IMR-90 (cell line): Measurements from ENCODE around the gene CERS6. TPM values are rescaled to one million over a fixed set of nuclear protein-coding genes. Genes with fewer than 3 reads are reported as not detected.
"Not testable (repeated sequence)": the region's sequence is repeated elsewhere in the genome, so short reads cannot be mapped to it uniquely, and the experiment has no call there.

ENCODE experiments used
- ATAC-seq: fragments of 200-7000 bp; cut with Tn5 transposase; 2 replicates; pipeline ENCODE4 v1.9.1; 2020; ENCODE audit warnings: low read depth, mild to moderate bottlenecking, moderate library complexity
- BruUV-seq: library from RNA; stranded (reverse); fragments of 400-500 nt; replicated peaks from 2 replicates; lab custom pipeline; 2021; lab: Mats Ljungman, UMichigan
- CTCF ChIA-PET: fragments of 300-600 bp; formaldehyde crosslinking; extraction: SDS; loops from one replicate; lab custom pipeline; 2021; ENCODE audit warnings: antibody characterized with exemption; lab: Yijun Ruan, JAX
- POLR2A ChIA-PET: fragments of 300-600 bp; sonication (Branson Sonifier 250); formaldehyde crosslinking; loops from one replicate; lab custom pipeline; 2022; ENCODE audit warnings: antibody characterized with exemption; ENCODE audit not compliant: unreplicated experiment; lab: Charles Lee
- DNase-seq: peaks from one replicate; pipeline ENCODE4 v3.0.0; 2013
- H2AFZ ChIP-seq: replicated peaks from 2 replicates; pipeline ENCODE3; 2013; ENCODE audit warnings: low read length, mild to moderate bottlenecking; ENCODE audit not compliant: poor library complexity
- H2AK5ac ChIP-seq: 2 replicates; pipeline ENCODE4 v1.6.1; 2013; ENCODE audit warnings: low read depth, low read length, inconsistent platforms
- H2AK9ac ChIP-seq: replicated peaks from 2 replicates; pipeline ENCODE3; 2013; ENCODE audit warnings: mild to moderate bottlenecking, low read depth, low read length, moderate library complexity; ENCODE audit not compliant: poor library complexity
- H2BK120ac ChIP-seq: 2 replicates; pipeline ENCODE4 v1.6.1; 2013; ENCODE audit warnings: low read depth, low read length, inconsistent platforms
- H2BK15ac ChIP-seq: 3 replicates; pipeline ENCODE4 v1.6.1; 2013; ENCODE audit warnings: low read depth, low read length, inconsistent platforms
- H2BK20ac ChIP-seq: 2 replicates; pipeline ENCODE4 v1.6.1; 2013; ENCODE audit warnings: low read depth, mild to moderate bottlenecking, inconsistent platforms, low read length, moderate library complexity
- H2BK5ac ChIP-seq: 2 replicates; pipeline ENCODE4 v1.6.1; 2013; ENCODE audit warnings: mild to moderate bottlenecking, low read depth, low read length, inconsistent platforms; ENCODE audit not compliant: poor library complexity, severe bottlenecking
- H3K14ac ChIP-seq: replicated peaks from 2 replicates; pipeline ENCODE4 v1.6.1; 2013; ENCODE audit warnings: low read depth, low read length, inconsistent platforms
- H3K18ac ChIP-seq: 2 replicates; pipeline ENCODE4 v1.6.1; 2013; ENCODE audit warnings: low read depth, low read length, control low read depth
- H3K23ac ChIP-seq: 2 replicates; pipeline ENCODE4 v1.6.1; 2013; ENCODE audit warnings: low read depth, low read length, inconsistent platforms
- H3K27ac ChIP-seq: 2 replicates; pipeline ENCODE4 v1.5.1; 2013; ENCODE audit warnings: mild to moderate bottlenecking, control low read depth, low read length; ENCODE audit not compliant: insufficient read depth
- H3K27me3 ChIP-seq: 2 replicates; pipeline ENCODE4 v1.6.1; 2013; ENCODE audit warnings: low read length; ENCODE audit not compliant: control insufficient read depth, insufficient read depth
- H3K36me3 ChIP-seq: 2 replicates; pipeline ENCODE4 v1.6.1; 2013; ENCODE audit warnings: low read length, mixed read lengths; ENCODE audit not compliant: control insufficient read depth, insufficient read depth
- H3K4ac ChIP-seq: 2 replicates; pipeline ENCODE4 v1.6.1; 2013; ENCODE audit warnings: low read depth, low read length, inconsistent platforms
- H3K4me1 ChIP-seq: 2 replicates; pipeline ENCODE4 v1.6.1; 2013; ENCODE audit warnings: low read length, mixed read lengths; ENCODE audit not compliant: control insufficient read depth, insufficient read depth
- H3K4me2 ChIP-seq: 2 replicates; pipeline ENCODE4 v1.6.1; 2013; ENCODE audit warnings: low read depth, mild to moderate bottlenecking, control low read depth, low read length, moderate library complexity
- H3K4me3 ChIP-seq: 2 replicates; pipeline ENCODE4 v1.5.1; 2013; ENCODE audit warnings: low read depth, mild to moderate bottlenecking, control low read depth, low read length, moderate library complexity; ENCODE audit not compliant: insufficient read depth
- H3K56ac ChIP-seq: 2 replicates; pipeline ENCODE4 v1.6.1; 2013; ENCODE audit warnings: low read length, inconsistent platforms; ENCODE audit not compliant: insufficient read depth; ENCODE audit errors: extremely low read depth
- H3K79me1 ChIP-seq, 2 experiments: 2 replicates each; pipeline ENCODE4 v1.6.1; 2013; ENCODE audit warnings: low read length in 2 of 2, inconsistent platforms in 1 of 2, low read depth in 1 of 2
- H3K9ac ChIP-seq: 2 replicates; pipeline ENCODE4 v1.6.1; 2013; ENCODE audit warnings: low read depth, low read length, control low read depth
- H3K9me1 ChIP-seq: 2 replicates; pipeline ENCODE4 v1.6.1; 2013; ENCODE audit warnings: low read length, inconsistent platforms; ENCODE audit not compliant: insufficient read depth
- H3K9me3 ChIP-seq: 2 replicates; pipeline ENCODE4 v1.6.1; 2013; ENCODE audit warnings: low read length; ENCODE audit not compliant: control insufficient read depth, insufficient read depth
- H4K20me1 ChIP-seq: 2 replicates; pipeline ENCODE4 v1.6.1; 2013; ENCODE audit warnings: low read length, inconsistent platforms; ENCODE audit not compliant: insufficient read depth
- H4K5ac ChIP-seq: 2 replicates; pipeline ENCODE4 v1.6.1; 2013; ENCODE audit warnings: mild to moderate bottlenecking, low read depth, low read length, control low read depth
- H4K8ac ChIP-seq, 2 experiments: 2 replicates each; pipeline ENCODE4 v1.6.1; 2013; ENCODE audit warnings: low read depth in 2 of 2, low read length in 2 of 2, control low read depth in 1 of 2, inconsistent platforms in 1 of 2
- H4K91ac ChIP-seq: 2 replicates; pipeline ENCODE4 v1.6.1; 2013; ENCODE audit warnings: low read depth, low read length, inconsistent platforms; ENCODE audit not compliant: insufficient read depth
- CEBPB ChIP-seq: IDR thresholded peaks from 2 replicates; pipeline ENCODE4 v1.6.1; 2012; ENCODE audit warnings: low read depth, low read length, improper control_type of control experiment
- CHD1 ChIP-seq: IDR thresholded peaks from 2 replicates; pipeline ENCODE4 v1.6.1; 2012; ENCODE audit warnings: low read depth, low read length, improper control_type of control experiment
- WGBS, 2 experiments: methylation state at CpG; one replicate each; pipeline versions ENCODE4 v1.1.5 to v1.1.7; 2013; ENCODE audit warnings: missing lambda C conversion rate in 2 of 2; ENCODE audit not compliant: insufficient read length in 1 of 2; ENCODE audit errors: extremely low coverage in 2 of 2; 5-methylcytosine and 5-hydroxymethylcytosine counted together
- dilution Hi-C: fragments of 300-500 bp; cut with HindIII; formaldehyde crosslinking; loops from one replicate; pipeline ENCODE4 v1.14.3; 2018; ENCODE audit warnings: low sequenced_read_pairs; ENCODE audit not compliant: unreplicated experiment
- in situ Hi-C: fragments of 300-500 bp; cut with MboI; formaldehyde crosslinking; loops from 3 replicates; pipeline ENCODE4 v1.14.3; 2019; ENCODE audit warnings: low sequenced_read_pairs, inconsistent platforms, mixed read lengths
- intact Hi-C: fragments of 100-400 bp; cut with micrococcal nuclease; formaldehyde crosslinking; loops from 2 replicates; pipeline ENCODE4 v1.10.0; 2022
- polyA plus RNA-seq, 3 experiments: library from polyadenylated mRNA; depleted of rRNA; stranded (reverse); fragments of >200 nt; gene quantifications; 2 replicates each; pipeline ENCODE4 v1.2.3, GENCODE V29; 2012; ENCODE audit warnings: low replicate concordance in 1 of 3
- total RNA-seq: library from RNA; depleted of rRNA; stranded (reverse); fragments of >200 nt; gene quantifications from 2 replicates; pipeline ENCODE4 v1.2.3, GENCODE V29; 2012
- TF ChIP-seq, protein P1 (sequence below): conservative IDR thresholded peaks from 2 replicates; pipeline ENCODE4 v1.5.1; 2012; ENCODE audit warnings: mild to moderate bottlenecking, low read depth, low read length, improper control_type of control experiment
- TF ChIP-seq, protein P2 (sequence below): fragments of 150-350 bp; IDR thresholded peaks from 2 replicates; pipeline ENCODE4 v1.6.1; 2016; ENCODE audit warnings: low read depth, mild to moderate bottlenecking, low read length, moderate library complexity, borderline replicate concordance

The CERS6 gene
- total and polyA plus RNA-seq, 2 of the 4 experiments (the other 2 are of a cell fraction): 2.1 to 5.7 TPM

DNA sequence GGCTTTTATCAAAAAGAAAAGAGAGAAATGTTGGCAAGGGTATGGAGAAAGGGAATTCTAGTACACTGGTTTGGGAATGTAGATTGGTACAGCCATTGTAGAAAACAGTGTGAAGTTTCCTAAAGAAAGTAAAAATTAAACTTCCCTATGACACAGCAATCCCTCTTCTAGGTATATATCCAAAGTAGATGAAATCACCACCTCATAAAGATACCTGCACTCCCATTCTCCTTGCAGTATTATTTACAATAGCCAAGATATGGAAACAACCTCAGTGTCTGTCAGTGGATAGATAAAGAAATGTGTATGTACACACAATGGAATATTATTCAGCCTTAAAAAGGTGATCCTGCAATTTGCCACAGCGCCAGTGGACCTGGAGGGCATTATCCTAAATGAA is 199.1 kb downstream of the CERS6 start:
- WGBS, 2 experiments: no CpG with 5 or more reads among the region's 1 CpG
- intact Hi-C loops: no loop called here
- Histone ChIP-seq H3K4me3 (no peak overlapping the region), H3K9me1 (no peaks in the 10 kb centered on the region), H2AFZ (no peak overlapping the region), H3K79me1 (no peaks in the 10 kb centered on the region), H3K56ac (no peak overlapping the region), H4K20me1 (no peaks in the 10 kb centered on the region), H3K14ac (no peak overlapping the region), H2BK20ac (no peak overlapping the region), H2BK5ac (no peak overlapping the region), H2AK9ac (no peak overlapping the region), H4K91ac (no peak overlapping the region), H4K5ac (no peak overlapping the region), H3K18ac (no peak overlapping the region), H3K4me1 (no peaks in the 10 kb centered on the region), H3K27me3 (no peaks in the 10 kb centered on the region), H3K27ac (no peak overlapping the region), H3K9ac (no peak overlapping the region), H3K9me3 (no peaks in the 10 kb centered on the region), H2BK120ac (no peak overlapping the region), H2AK5ac (no peak overlapping the region), H3K23ac (no peak overlapping the region), H3K36me3 (no peaks in the 10 kb centered on the region), H3K4ac (no peak overlapping the region), H3K4me2 (no peak overlapping the region), H4K8ac (no peak overlapping the region), H2BK15ac (no peak overlapping the region)
- ChIA-PET POLR2A (no interaction called here), CTCF (no interaction called here)
- DNase-seq (no peak), ATAC-seq (no peak)
- dilution Hi-C loops: no loop called here
- TF ChIP-seq, protein P1, sequence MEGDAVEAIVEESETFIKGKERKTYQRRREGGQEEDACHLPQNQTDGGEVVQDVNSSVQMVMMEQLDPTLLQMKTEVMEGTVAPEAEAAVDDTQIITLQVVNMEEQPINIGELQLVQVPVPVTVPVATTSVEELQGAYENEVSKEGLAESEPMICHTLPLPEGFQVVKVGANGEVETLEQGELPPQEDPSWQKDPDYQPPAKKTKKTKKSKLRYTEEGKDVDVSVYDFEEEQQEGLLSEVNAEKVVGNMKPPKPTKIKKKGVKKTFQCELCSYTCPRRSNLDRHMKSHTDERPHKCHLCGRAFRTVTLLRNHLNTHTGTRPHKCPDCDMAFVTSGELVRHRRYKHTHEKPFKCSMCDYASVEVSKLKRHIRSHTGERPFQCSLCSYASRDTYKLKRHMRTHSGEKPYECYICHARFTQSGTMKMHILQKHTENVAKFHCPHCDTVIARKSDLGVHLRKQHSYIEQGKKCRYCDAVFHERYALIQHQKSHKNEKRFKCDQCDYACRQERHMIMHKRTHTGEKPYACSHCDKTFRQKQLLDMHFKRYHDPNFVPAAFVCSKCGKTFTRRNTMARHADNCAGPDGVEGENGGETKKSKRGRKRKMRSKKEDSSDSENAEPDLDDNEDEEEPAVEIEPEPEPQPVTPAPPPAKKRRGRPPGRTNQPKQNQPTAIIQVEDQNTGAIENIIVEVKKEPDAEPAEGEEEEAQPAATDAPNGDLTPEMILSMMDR: no peak
- TF ChIP-seq CHD1 (no peak), CEBPB (no peak)
- TF ChIP-seq, protein P2, sequence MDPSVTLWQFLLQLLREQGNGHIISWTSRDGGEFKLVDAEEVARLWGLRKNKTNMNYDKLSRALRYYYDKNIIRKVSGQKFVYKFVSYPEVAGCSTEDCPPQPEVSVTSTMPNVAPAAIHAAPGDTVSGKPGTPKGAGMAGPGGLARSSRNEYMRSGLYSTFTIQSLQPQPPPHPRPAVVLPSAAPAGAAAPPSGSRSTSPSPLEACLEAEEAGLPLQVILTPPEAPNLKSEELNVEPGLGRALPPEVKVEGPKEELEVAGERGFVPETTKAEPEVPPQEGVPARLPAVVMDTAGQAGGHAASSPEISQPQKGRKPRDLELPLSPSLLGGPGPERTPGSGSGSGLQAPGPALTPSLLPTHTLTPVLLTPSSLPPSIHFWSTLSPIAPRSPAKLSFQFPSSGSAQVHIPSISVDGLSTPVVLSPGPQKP: no peak
- in situ Hi-C loops: no loop called here
- no TSS peak for BruUV-seq

DNA sequence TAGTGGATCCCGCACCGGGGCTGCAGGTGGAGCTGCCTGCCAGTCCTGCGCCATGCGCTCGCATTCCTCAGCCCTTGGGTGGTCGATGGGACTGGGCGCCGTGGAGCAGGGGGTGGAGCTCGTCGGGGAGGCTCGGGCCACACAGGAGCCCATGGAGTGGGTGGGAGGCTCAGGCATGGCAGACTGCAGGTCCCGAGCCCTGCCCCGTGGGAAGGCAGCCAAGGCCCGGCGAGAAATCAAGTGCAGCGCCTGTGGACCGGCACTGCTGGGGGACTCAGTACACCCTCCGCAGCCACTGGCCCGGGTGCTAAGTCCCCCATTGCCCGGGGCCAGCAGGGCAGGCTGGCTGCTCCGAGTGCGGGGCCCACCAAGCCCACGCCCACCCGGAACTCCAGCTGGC is 201.3 kb downstream of the CERS6 start:
- dilution Hi-C loops: not testable (repeated sequence)

More for the DNA sequence above, 201.3 kb downstream of the CERS6 start:
- CTCF ChIA-PET, H3K9ac ChIP-seq, H2BK15ac ChIP-seq, H3K14ac ChIP-seq, H3K9me1 ChIP-seq, H3K27me3 ChIP-seq, H2AK5ac ChIP-seq, H4K8ac ChIP-seq, H3K4me2 ChIP-seq, POLR2A ChIA-PET, H2AK9ac ChIP-seq, intact Hi-C loops, H3K9me3 ChIP-seq, H3K4ac ChIP-seq, H4K91ac ChIP-seq, H3K79me1 ChIP-seq, H3K36me3 ChIP-seq, H3K4me1 ChIP-seq, H2BK120ac ChIP-seq, H2BK5ac ChIP-seq, H3K27ac ChIP-seq, H2BK20ac ChIP-seq, H3K23ac ChIP-seq, H4K5ac ChIP-seq, H2AFZ ChIP-seq, ATAC-seq, H3K56ac ChIP-seq, H4K20me1 ChIP-seq, H3K18ac ChIP-seq, BruUV-seq, H3K4me3 ChIP-seq, in situ Hi-C loops, DNase-seq: not testable (repeated sequence)
- WGBS, 2 experiments: no CpG with 5 or more reads among the region's 24 CpGs
